ENCODE results near the gene SLBP. TPM values are rescaled to one million over a fixed set of nuclear protein-coding genes. Genes with fewer than 3 reads are reported as not detected.
A peak's percentile ranks its signal among the peaks of the same experiment; 100 is the strongest.

SLBP gene
- total RNA-seq, 1 experiment from 2014 or later, result 183 TPM

GRCh38 chr4:1725521-1725920 is 13.4 kb upstream of the SLBP start:
- no peak for DNase-seq
- Histone ChIP-seq H3K36me3 (peaks cover 70% of the 10 kb centered on the region), H3K4me3 (no peak overlapping the region), H3K9me3 (replicated peaks) (no peaks in the 10 kb centered on the region), H3K4me1 (no peaks in the 10 kb centered on the region), H3K27me3 (no peaks in the 10 kb centered on the region), H3K27ac (no peak overlapping the region)

DNA sequence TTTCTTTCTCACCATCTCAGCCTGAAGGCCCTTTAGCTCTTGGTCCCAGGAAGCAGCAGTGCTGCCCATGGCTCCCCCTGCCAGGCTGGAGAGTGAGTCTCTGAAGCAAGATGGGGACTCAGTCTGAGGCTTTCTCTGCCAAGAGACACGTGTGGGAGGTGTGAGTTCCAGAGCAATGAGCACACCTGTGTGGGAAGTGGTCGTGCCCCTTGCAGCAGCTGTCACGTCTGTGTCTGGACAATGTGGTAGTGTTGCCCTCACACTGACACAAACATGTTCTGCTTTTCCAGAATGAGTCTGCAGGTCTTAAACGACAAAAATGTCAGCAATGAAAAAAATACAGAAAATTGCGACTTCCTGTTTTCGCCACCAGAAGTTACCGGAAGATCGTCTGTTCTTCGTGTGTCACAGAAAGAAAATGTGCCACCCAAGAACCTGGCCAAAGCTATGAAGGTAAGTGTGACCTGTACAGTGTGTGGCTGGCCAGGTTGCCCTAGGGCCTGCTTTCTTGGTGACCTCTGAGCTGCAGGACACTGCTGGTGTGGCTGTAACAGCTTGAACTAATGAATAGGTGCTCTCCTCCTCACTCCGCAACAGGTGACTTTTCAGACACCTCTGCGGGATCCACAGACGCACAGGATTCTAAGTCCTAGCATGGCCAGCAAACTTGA is 11.1 kb upstream of the SLBP start:
- Histone ChIP-seq H3K4me3 (no peak overlapping the region), H3K36me3 (peaks cover 55% of the 10 kb centered on the region), H3K4me1 (peaks cover 6% of the 10 kb centered on the region; the same call in 1 of the 2 replicates), H3K27me3 (no peaks in the 10 kb centered on the region), H3K27ac (no peak overlapping the region), H3K9me3 (replicated peaks) (no peaks in the 10 kb centered on the region)
- no peak for DNase-seq

DNA sequence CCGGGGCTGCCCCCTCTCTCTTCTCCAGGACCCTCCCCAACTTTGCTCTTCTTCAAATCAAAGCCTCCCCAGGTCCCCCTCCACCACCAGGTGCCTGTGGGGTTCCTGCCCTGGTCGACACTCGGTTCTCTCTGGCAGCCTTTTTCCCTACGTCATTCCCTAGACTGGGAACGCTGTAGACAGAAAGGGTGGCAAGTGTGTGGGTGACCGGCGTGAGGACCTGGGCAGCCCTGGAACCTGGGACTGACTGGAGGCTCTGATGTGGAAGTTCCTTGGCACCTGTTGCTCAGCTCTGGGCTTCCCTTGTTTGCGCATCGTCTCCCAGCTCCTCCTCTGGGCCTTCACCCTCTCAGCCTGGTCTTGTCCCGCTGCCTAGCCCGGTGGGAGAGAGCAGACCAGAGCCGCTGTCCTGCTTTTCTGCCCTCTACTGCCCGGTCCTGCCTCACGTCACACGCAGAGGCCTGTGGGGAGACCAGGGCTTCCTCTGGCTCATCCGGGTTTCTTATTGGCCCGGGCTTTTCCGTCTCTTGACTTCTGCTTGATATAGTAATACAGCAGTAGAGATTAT is 10.5 kb upstream of the SLBP start:
- Histone ChIP-seq H3K27ac (no peak overlapping the region), H3K4me3 (peak overlapping the region; percentile 70), H3K4me1 (peaks cover 6% of the 10 kb centered on the region; the same call in 1 of the 2 replicates), H3K9me3 (replicated peaks) (no peaks in the 10 kb centered on the region), H3K36me3 (peaks cover 51% of the 10 kb centered on the region), H3K27me3 (no peaks in the 10 kb centered on the region)
- no peak for DNase-seq

DNA sequence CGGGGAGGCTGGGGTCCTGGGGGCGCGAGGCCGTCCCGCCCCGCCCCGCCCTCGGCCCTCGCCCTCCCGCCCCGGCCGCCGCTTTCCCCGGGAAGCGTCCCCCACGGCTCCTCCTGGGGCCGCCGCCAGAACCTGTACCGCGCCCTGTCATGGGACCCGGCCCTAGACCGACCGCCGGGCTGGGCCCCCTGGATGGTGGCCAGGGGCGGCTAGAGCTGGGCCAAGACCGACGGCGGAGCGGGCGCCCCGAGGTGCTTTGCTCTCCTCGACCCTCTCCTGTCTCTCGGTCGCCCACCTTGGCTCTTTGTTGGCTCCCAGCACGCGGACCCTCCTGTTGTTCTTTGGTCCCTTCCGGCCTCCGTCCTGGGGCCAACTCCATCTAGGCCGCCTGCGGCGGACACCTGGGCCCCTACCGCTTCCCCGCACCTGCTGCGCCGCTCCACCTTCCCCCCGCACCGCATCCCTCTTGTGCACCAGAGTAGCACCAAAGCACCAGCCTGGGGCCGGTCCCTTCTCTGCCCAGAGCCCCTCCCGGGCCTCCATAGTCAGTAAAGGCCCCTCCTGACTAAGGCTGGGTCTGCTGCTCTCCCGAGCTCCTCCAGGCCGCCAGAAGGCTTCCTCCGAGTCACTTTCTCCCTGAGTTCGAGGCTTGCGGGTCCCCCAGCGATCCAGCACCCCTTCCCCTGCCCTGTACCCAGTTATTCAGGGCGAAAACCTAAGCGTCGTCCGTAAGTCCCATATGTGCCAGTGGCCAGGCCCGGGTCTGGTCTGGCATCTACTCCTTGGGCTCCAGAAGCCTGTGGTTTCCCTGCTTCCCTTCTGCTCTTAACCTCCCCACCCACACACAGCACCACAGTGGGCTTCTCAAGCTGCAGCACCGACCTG is 9.8 kb upstream of the SLBP start:
- Histone ChIP-seq H3K4me1 (peaks cover 6% of the 10 kb centered on the region; the same call in 1 of the 2 replicates), H3K9me3 (replicated peaks) (no peaks in the 10 kb centered on the region), H3K4me3 (peak overlapping the region; percentile 70), H3K27ac (peak overlapping the region; percentile 61), H3K27me3 (no peaks in the 10 kb centered on the region), H3K36me3 (peaks cover 45% of the 10 kb centered on the region)
- DNase-seq, result no peak

GRCh38 chr4:1721003-1721665 is 9.0 kb upstream of the SLBP start, which contains the start of the genes TACC3 and TMEM129:
TACC3 (plus strand) TSS chr4:1721521; CDS start chr4:1723422, 1,901 bp downstream.
TMEM129 (minus strand) TSS chr4:1721323; CDS start chr4:1720837, 486 bp downstream.
- DNase-seq, result peak; percentile 95 to 96
- Histone ChIP-seq H3K27me3 (no peaks in the 10 kb centered on the region), H3K27ac (peak within 1 kb of the TSS; percentile 61), H3K4me1 (peaks cover 6% of the 10 kb centered on the region; the same call in 1 of the 2 replicates), H3K9me3 (replicated peaks) (no peaks in the 10 kb centered on the region), H3K36me3 (peaks cover 38% of the 10 kb centered on the region), H3K4me3 (peak within 1 kb of the TSS; percentile 70)

- Histone ChIP-seq H3K4me3 (peak overlapping the region; percentile 70), H3K27ac (peak overlapping the region; percentile 61), H3K4me1 (peaks cover 6% of the 10 kb centered on the region; the same call in 1 of the 2 replicates), H3K27me3 (no peaks in the 10 kb centered on the region), H3K36me3 (peaks cover 31% of the 10 kb centered on the region), H3K9me3 (replicated peaks) (no peaks in the 10 kb centered on the region)
- DNase-seq, result peak; percentile 65 to 73
These were observed 8.3 kb upstream of the SLBP start for GRCh38 chr4:1720163-1720983.

DNA sequence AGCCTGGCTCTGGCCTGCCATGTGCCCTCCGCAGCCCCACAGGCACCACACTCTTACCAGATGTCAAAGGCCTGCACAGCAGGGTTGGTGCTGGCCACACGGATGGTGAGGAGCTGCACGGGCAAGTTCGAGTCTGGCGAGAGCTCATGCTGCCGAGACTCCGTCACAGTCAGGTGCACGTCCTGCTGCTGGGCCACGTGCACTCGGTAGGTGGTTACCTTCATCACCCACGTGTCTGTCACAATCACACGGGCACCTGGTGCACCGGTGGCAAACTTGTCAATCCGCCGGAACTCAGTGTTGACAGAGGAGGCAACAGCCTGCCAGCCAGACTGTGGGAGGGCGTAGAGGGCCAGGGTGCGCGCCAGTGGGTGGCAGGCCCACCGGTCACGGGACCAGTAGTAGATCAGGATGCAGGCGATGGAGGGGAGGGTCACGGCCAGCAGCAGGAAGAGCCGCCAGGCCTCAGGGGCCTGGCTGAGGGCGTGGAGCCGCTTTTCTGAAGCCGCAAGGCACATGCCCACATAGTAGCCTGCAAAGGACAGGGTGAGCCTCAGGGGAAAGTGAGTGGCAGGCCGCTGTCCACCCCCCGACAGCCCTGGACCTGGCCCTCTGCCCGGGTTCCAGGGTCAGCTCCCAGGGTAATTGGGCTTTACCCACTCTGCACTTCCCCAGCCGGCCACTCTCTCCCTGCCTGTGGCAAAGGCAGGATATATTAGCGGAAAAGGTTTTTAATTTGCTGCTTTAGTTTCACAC is 6.2 kb upstream of the SLBP start:
- no peak overlapping the region for H3K27ac ChIP-seq
- no peaks in the 10 kb centered on the region for H3K9me3 ChIP-seq (replicated peaks)
- H3K4me1 ChIP-seq, result peaks cover 6% of the 10 kb centered on the region; the same call in 1 of the 2 replicates
- no peak for DNase-seq
- H3K36me3 ChIP-seq, result peaks cover 13% of the 10 kb centered on the region
- no peaks in the 10 kb centered on the region for H3K27me3 ChIP-seq
- no peak overlapping the region for H3K4me3 ChIP-seq

DNA sequence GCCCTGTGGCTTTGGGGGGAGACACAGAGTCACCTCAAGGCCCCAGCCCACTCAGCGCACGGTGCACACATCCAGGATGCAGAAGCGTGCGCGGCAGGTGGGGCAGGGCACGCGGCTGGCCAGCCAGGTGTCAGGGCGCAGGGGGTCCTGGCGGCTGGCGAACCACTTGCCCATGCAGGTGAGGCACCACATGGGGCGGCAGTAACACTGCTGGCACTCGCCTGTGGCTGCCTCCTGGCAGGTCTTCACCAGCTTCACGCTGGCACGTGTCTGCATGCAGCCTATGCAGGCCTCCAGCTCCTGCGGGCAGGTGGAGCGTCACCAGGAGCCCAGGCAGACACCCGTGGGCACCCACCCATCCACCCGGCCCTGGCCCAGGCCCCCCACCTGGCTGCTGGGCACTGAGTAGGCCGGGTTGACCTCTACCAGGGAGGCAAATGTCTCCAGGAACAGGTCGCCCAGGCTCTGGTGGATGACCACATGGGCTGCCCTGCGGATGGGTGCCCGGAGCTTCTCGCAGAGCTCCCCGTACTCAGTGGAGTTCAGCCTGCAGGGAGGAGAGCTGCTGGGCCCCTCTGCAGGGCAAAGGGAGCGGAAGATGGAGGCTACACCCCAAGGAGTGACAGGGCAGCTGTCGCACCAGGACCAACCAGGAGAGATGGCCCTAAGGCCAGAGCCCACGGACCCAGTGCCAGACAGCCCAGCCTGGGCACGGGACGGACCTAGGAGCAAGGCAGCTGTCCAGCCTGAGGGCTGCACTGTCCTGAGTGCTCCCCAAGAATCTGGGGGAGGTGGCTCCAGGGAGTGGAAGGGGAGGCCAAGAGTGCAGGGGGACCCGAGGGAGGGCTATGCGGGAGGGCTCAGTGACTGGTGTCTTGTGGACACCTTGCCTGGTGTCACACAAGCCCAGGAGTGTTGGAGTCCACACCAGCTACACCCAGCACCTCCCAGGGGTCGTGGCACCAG is 5.3 kb upstream of the SLBP start:
- Histone ChIP-seq H3K36me3 (peaks cover 10% of the 10 kb centered on the region), H3K27ac (no peak overlapping the region), H3K27me3 (no peaks in the 10 kb centered on the region), H3K4me1 (peaks cover 6% of the 10 kb centered on the region; the same call in 1 of the 2 replicates), H3K9me3 (replicated peaks) (no peaks in the 10 kb centered on the region), H3K4me3 (no peak overlapping the region)
- DNase-seq, result no peak

DNA sequence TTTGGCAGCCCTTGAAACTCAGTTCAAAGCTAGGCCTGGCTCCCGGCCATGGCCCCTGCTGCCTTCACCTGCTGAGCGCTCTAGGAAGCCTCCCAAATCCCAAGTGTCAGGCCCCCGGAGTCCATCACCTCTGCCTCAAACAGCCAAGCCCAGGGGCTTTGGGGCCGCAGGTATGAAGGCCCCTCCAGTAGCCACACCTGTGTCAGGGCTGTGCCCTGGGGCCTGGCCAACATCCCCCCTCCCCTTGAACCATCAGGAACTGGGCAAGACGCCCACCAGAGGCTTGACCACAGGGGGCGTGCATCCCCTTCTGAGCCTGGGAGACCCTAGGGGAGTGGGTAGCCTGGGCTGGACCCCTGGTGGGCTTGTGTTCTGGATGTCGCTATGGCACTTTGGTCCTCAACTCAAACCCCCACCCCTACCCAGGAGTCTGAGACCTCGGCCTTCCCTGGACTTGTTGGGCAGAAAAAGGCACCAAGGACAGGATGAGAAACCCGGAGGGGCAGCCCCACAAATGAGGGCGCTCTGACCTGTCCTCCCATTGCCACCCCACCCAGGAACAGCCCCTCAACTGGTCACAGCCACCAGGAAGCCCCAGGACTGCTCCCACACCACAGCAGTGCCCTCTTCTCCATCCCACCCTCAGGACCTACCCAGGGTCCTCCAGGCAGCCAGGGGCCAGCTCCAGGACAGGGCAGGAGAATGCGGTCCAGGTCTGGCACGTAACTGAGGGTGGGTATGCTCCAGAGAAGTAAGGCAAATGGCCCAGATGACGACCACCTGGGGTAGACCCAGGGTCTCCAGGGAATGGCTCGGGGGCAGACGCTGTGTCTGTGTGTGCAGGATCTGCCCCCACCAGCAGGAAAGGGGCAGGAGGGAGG is 4.2 kb upstream of the SLBP start:
- H3K36me3 ChIP-seq, result peaks cover 10% of the 10 kb centered on the region
- peaks cover 6% of the 10 kb centered on the region; the same call in 1 of the 2 replicates for H3K4me1 ChIP-seq
- H3K27ac ChIP-seq, result no peak overlapping the region
- no peak for DNase-seq
- no peaks in the 10 kb centered on the region for H3K27me3 ChIP-seq
- H3K4me3 ChIP-seq, result no peak overlapping the region
- H3K9me3 ChIP-seq (replicated peaks), result no peaks in the 10 kb centered on the region

GRCh38 chr4:1715002-1715758 is 3.1 kb upstream of the SLBP start:
- H3K27ac ChIP-seq, result no peak overlapping the region
- no peak for DNase-seq

More at GRCh38 chr4:1715002-1715758, 3.1 kb upstream of the SLBP start:
- Histone ChIP-seq H3K9me3 (replicated peaks) (no peaks in the 10 kb centered on the region), H3K36me3 (peaks cover 16% of the 10 kb centered on the region), H3K27me3 (no peaks in the 10 kb centered on the region), H3K4me1 (peaks cover 9% of the 10 kb centered on the region; the same call in 1 of the 2 replicates), H3K4me3 (no peak overlapping the region)
